Subcutaneous abdominal adipose tissue (tissue), 5 donors: ENCODE results near the gene L3MBTL3.

Experiments
- H3K27ac ChIP-seq: one replicate; pipeline ENCODE4 v1.7.0; 2013; ENCODE audit warnings: low read depth, mild to moderate bottlenecking, inconsistent platforms, low read length, moderate library complexity
- H3K27me3 ChIP-seq, 5 donors: one replicate each; pipeline ENCODE4 v1.7.0; 2013; ENCODE audit warnings: low read length in 5 of 5, inconsistent platforms in 1 of 5; ENCODE audit not compliant: control insufficient read depth in 5 of 5, insufficient read depth in 4 of 5
- H3K36me3 ChIP-seq, 5 donors: one replicate each; pipeline ENCODE4 v1.7.0; 2013; ENCODE audit warnings: low read length in 5 of 5; ENCODE audit not compliant: control insufficient read depth in 5 of 5, insufficient read depth in 5 of 5
- H3K4me1 ChIP-seq, 5 donors: one replicate each; pipeline ENCODE4 v1.7.0; 2013; ENCODE audit warnings: low read length in 5 of 5, mild to moderate bottlenecking in 3 of 5, moderate library complexity in 1 of 5; ENCODE audit not compliant: control insufficient read depth in 5 of 5, insufficient read depth in 5 of 5
- H3K4me3 ChIP-seq, 5 donors: one replicate each; pipeline ENCODE4 v1.7.0; 2013; ENCODE audit warnings: low read length in 5 of 5, low read depth in 1 of 5
- H3K9ac ChIP-seq, 5 donors: one replicate each; pipeline ENCODE4 v1.7.0; 2013; ENCODE audit warnings: low read length in 5 of 5, mild to moderate bottlenecking in 4 of 5, moderate library complexity in 3 of 5
- H3K9me3 ChIP-seq, 5 donors: one replicate each; pipeline ENCODE4 v1.7.0; 2013; ENCODE audit warnings: low read length in 5 of 5; ENCODE audit not compliant: control insufficient read depth in 5 of 5
- donor health status: healthy.
- donor health status: healthy.
- donor health status: healthy.
- donor health status: healthy.
- donor health status: healthy.

L3MBTL3 gene

GRCh38 chr6:130185658-130186057 is 167.3 kb downstream of the L3MBTL3 start:
- Histone ChIP-seq H3K9ac (no peak overlapping the region), H3K27me3 (no peaks in the 10 kb centered on the region), H3K4me3 (no peak overlapping the region), H3K36me3 (no peaks in the 10 kb centered on the region), H3K4me1 (peaks cover 0 to under 1% (median 0%) of the 10 kb centered on the region in 5 donors), H3K27ac (no peak overlapping the region), H3K9me3 (no peaks in the 10 kb centered on the region)

DNA sequence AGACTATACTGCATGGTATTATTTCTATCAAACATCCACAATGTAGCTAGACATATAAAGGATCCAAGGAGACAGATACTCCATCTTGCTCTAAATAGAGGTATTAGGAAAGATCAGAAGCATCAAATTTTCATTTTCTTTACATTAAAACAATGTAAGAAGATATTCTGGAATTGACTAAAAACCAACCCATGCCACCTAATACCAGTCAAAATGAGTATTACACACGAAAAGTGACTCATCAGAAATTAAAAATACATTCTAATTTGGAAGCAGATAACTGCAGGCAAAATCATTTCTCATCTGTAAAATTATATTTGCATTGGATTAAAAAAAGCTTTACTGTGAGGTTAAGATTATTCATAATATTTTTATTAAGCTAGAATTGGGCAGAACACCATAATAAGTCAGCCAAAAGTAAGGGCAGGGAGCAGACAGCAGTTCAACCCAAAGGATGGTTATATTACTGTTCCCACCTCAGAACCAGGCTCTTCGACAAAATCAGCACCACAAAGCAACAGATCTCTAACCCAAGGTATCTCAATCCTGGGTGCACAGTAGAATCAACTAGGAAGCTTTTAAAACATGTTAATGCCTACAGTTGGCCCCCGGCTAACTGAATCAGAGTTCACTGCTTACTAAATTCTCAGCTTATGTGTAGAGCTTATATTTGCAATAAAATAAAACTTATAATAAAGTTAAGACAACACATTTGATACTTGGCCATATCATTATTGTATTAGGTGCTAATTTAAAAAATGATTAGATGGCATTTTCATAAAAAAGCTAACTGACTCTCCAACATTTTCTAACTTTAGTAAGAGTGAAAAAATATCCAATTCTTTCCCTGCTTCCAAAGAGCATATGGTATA is 169.2 kb downstream of the L3MBTL3 start:
- no peaks in the 10 kb centered on the region for H3K9me3 ChIP-seq
- H3K27ac ChIP-seq: no peak overlapping the region
- H3K9ac ChIP-seq: no peak overlapping the region
- H3K4me3 ChIP-seq: no peak overlapping the region
- no peaks in the 10 kb centered on the region for H3K36me3 ChIP-seq
- H3K27me3 ChIP-seq: no peaks in the 10 kb centered on the region
- H3K4me1 ChIP-seq: peaks cover 0 to 5% (median 0%) of the 10 kb centered on the region in 5 donors

DNA sequence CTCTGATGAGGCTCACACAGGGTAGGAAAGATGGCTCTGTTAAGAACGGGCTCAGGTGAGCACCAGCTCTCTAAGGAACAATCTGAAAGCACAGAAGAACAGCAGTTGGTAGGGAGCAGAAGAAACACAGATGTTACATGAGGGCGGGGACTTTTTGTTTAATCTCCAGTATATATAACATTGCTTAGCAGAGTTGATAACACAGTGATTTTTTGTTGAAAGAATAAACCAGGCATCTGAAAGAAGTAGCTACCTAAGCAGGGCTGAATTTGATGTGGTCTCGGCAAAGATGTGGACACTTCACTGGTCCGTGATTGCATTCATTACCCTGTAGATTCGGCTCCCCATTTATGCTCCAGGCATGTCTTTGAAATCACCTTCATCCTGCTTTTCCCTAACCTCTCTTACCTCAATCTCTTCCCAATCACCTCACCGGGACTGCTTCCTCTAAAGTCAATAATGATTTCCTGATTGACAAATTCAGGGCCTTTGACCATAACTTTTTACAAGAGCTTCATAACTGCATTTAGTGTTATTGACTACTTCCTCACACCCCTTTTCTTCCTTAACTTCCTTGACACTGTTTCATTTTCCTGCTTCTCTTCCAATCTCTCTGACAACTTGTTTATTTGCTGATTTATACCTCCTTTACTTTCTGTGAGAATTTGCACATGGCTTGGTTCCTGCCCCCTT is 170.0 kb downstream of the L3MBTL3 start:
- H3K4me3 ChIP-seq: no peak overlapping the region
- H3K27ac ChIP-seq: no peak overlapping the region
- H3K9me3 ChIP-seq: no peaks in the 10 kb centered on the region
- no peaks in the 10 kb centered on the region for H3K36me3 ChIP-seq
- H3K27me3 ChIP-seq: no peaks in the 10 kb centered on the region
- H3K4me1 ChIP-seq: peaks cover 0 to 5% (median 0%) of the 10 kb centered on the region in 5 donors
- H3K9ac ChIP-seq: no peak overlapping the region

GRCh38 chr6:130189531-130190397 is 171.4 kb downstream of the L3MBTL3 start:
- H3K4me1 ChIP-seq: peaks cover 0 to 5% (median 0%) of the 10 kb centered on the region in 5 donors
- H3K27ac ChIP-seq: no peak overlapping the region
- H3K4me3 ChIP-seq: no peak overlapping the region
- no peaks in the 10 kb centered on the region for H3K9me3 ChIP-seq
- H3K36me3 ChIP-seq: no peaks in the 10 kb centered on the region
- no peaks in the 10 kb centered on the region for H3K27me3 ChIP-seq
- no peak overlapping the region for H3K9ac ChIP-seq
